RCC 7860 (cell line): ENCODE results near the gene DSG1.
A peak's percentile ranks its signal among the peaks of the same experiment; 100 is the strongest.
"Not testable (repeated sequence)": the region's sequence is repeated elsewhere in the genome, so short reads cannot be mapped to it uniquely, and the experiment has no call there.

Experiments used
- DNase-seq: peaks from one replicate; pipeline ENCODE4 v3.0.0-alpha.2; 2015; ENCODE audit warnings: low spot score
- FAIRE-seq: peaks from 2 replicates; lab custom pipeline; 2012; peaks lifted over from hg19 to GRCh38; lab: Jason Lieb, UNC

The DSG1 gene

DNA sequence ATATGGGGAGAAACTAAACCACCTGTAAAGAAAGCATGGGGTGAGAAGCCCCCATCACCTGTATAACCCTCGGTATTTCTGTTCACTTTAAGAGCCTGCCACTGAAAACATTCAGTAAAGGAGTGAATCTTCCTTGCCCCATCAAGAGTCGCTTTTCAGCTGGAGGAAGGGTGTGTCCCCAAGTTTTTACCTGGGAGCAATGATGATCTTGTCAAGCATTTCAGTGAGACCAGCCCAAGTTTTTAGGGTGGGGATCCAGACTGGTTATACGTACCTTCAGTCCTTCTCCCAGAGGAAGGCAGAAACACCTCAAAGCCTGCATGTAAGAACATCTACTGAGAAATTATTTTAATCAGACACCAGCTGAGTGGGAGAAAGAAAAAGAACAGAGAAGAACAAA lies at the start of gene DSG1:
Gene DSG1 (plus strand): TSS at position 301 of the 400 bp plus-strand sequence. CDS start 141 bp downstream, outside the sequence.
- DNase-seq, result no peak
- no peak for FAIRE-seq

DNA sequence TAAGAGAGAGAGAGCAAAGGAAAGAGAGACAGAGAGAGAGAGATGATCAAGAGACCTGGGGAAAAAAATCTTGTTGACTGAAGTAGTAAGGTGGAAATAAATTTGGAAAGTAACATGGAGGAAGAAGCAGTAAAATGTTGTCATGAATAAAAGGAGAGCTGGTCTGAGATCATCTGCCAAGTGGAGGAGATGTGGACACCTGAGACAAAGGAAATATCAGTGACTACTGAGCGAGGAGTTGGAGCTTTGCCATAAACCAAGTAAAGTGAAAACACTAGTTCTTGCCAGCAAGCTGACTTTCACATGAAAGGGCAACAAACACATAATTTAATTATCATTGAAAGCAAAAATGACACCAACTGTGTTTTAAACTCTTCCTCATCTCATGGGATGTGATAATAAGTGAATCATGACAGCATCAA lies 49.0 kb upstream of the DSG1 start:
- FAIRE-seq, result no peak
- no peak for DNase-seq

DNA sequence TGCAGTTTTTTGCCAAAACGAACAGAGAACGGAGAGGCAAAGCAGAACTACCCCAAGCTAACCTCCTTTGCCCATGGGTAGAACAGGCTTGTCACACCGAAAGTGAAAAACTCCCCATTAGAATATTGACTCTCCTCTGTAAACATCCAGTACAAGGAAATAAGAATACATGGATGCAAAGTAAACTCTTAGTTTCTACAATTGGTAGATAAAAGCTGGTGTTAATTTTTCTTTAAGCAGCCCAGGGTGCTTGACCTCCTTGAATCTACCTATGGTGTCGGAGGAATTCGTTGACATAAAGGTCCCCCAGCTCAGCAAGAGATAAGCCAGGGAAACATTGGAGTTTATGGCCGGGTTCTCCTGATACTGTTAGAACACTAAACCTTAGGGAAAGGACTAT lies 48.4 kb upstream of the DSG1 start:
- DNase-seq (no peak), FAIRE-seq (no peak)

DNA sequence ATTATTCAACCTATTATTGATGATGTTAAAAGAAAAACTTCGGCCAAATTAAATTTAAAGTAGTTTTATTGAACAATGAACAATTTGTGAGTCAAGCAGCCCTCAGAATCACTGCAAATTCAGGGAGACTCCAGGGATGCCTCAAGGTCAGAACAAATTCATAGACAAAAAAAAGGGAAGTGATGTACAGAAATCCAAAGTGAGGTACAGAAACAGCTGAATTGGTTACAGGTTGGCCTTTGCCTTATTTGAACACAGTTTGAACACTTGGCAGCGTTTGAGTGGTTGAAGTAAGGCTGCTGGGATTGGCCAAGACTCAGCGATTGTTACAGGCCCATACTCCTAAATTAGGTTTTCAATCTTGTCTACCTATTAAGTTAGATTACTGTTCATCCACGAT lies 47.4 kb upstream of the DSG1 start:
- no peak for FAIRE-seq
- no peak for DNase-seq

DNA sequence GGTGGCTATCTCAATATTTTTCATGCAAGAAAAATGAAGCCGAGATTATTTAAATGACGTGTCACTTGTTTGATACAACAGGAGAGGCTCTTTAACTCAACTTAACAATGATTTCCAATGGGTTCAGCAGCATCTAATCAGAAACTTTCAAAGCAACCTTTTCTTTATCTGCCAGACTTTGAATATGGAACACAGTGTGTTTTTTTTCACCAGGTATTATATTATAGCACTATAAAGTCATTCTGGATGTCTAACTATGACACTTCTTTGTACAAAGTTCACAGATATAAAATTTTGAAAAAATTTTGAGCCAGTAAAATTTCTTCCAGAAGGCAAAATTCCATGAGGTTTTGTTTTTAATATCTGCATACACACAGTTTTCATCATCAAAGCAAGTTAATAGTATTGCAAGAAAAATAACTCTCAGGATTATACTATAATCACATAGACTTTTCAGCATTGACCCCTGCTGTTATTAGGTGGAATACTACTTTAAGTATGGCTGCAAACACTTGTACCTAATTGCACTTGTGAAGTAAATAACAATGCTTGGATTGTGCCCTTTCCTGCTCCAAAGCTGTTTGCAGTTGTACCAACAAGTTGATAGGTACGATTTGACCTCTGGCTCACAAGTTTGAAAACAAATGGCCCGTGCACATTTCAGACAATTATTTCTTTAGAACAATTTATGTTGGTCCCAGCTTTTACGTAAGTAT lies 44.0 kb upstream of the DSG1 start:
- no peak for DNase-seq
- FAIRE-seq, result no peak

DNA sequence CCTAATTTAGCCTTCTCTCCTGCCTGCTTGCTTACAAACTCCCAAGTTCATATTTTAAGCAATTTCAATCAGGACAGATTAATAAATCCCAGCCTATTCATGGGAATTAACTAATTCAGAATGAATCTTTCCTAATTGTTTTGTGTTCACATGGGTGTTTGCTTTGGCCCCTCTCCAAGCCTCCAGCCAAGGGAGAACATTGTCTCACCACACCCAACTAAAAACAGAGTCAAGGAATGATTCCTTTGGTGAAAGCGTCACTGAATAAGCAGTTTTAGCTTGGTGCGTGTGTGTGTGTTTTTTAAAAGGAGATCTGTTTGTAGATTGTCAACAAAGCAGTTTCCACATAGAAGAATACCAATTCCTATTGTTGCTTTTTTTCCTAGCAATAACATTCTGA lies 43.0 kb upstream of the DSG1 start:
- DNase-seq (no peak), FAIRE-seq (no peak)

DNA sequence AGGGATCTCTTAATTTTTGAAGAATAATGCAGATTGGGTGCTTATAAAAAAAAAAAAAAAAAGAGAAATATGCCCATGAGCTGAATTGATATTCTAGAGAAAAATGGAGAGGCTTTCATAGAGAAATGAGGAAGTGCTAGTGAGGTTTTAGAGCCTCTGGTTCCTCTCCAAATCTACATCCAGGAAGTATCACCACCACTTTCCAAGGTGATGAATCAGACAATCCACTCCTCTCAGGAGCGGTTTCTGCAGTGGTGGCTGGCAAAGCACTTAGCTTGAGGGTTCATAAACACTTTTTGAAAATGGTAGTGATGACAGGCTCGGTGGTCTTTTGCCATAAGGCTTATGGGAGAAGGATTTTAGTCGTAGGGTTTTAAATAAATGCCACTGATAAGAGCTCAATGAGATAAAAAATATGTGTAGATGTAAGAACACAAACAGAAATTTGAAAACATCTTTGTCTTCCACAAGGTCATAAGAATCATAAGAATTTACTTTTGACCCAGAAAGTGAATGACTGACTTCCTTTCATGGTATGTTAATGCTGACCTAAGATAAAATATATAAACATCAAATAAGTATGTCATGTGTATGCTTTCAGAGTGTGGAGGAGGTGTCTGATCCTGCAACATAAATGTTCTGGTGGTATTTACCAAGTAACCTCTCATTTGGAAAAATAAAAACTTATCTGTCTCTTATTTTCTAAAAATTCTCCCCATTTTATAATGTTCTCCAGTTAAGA lies 42.1 kb upstream of the DSG1 start:
- FAIRE-seq (no peak), DNase-seq (no peak)

DNA sequence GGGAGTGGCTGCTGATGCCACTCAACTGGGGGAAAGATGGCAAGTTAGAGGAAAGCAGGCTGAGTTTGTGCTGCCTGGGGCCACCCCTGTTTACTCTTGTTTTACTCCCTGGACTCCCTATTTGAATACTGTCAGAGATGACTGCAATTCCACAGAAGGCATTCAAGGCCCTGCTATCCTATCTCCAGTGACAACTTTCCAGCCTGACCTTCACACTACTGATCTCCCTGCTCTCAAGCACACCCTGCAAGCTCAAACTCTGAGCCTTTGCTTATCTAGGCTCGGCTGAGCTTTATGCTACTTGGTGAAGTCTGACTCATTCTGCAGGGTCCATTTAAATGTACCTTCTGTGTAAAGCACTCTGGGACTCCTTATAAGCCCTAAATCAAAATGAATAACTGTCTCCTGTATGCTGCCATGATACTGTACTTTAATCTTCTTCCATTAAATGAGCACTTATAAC lies 39.3 kb upstream of the DSG1 start:
- DNase-seq (no peak), FAIRE-seq (no peak)

DNA sequence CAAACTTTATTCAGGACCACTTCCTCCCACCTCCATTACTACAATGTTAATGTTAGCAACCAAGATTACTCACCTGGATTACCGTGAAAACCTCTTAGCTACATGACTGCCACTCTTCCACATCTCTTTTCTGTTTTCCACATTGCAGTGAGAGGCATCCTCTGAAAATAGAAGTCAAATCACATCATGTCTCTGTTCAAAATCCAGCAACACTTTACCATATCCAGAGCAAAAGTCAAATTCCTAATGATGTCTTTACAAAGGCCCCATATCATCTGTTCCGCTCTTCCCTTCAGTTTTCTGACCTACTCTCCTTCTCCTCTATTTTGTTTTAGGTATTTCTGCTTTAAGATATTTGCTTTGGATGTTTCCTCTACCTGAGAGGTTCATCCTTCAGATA lies 37.5 kb upstream of the DSG1 start:
- no peak for DNase-seq
- FAIRE-seq, result no peak

DNA sequence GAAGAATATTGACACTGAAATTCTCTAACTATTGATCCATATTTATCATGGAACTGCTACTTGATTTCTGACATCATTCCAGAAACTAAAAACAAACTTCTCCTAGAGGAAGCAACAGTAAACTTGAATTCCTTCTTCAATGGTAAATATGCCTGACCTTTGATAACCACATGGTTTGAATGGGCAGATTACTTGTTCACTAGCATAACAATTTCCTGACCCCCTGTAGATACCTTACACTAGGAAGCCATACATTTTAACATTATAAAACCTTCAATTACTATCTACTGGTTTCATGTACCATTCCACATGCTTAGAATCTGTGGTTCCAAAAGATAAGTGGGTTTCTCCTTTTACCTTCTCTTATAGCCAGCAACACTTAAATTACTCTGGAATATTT lies 36.5 kb upstream of the DSG1 start:
- DNase-seq (no peak), FAIRE-seq (no peak)

DNA sequence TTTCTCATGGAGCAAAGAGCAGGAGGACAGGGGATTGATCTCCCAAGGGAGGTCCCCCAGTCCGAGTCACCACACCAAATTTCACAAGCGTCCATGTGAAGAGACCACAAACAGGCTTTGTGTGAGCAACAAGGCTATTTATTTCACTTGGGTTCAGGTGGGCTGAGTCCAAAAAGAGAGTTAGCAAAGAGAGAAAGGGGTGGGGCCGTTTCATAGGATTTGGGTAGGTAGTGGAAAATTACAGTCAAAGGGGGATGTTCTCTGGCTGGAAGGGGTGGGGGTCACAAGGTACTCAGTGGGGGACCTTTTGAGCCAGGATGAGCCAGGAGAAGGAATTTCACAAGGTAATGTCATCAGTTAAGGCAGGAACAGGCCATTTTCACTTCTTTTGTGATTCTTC lies 28.5 kb upstream of the DSG1 start:
- not testable (repeated sequence) for DNase-seq, FAIRE-seq

DNA sequence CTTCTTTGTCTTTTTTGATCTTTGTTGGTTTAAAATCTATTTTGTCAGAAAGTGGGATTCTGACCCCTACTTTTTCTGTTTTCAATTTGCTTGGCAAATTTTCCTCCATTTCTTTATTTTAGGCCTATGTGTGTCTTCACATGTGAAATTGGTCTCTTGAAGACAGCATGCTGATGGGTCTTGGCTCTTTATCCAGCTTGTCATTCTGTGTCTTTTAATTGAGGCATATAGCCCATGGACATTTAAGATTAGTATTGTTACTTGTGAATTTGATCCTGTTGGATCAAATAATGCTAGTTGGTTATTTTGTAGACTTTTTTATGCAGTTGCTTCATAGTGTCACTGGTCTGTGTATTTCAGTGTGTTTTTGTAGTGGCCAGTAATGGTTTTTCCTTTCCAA lies 26.3 kb upstream of the DSG1 start:
- no peak for DNase-seq
- no peak for FAIRE-seq

DNA sequence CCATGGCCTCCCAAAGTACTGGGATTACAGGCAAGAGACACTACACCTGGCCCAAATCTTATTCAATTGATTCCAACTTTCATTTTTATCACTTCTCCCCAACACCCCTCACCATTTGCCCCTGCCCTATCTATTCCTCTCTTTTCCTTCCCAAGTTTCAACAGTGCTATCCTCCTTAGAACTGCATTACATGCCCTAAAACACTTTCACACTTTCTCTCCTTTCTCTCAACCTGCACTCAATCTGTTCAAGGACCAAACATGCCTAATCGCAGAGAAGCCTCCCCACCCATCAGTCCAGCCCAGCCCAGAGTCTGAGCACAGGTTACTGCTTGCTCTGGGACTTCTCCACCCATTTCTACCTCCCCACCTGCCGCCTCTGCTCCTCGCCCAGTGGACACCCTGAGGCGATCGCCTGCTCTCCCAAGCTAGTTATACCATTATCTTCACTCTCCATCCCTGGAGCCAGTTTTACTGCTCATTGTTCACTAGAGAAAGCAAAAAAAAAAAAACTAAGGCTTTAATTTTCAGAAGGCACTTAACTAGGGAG lies 23.7 kb upstream of the DSG1 start:
- FAIRE-seq, result no peak

DNA sequence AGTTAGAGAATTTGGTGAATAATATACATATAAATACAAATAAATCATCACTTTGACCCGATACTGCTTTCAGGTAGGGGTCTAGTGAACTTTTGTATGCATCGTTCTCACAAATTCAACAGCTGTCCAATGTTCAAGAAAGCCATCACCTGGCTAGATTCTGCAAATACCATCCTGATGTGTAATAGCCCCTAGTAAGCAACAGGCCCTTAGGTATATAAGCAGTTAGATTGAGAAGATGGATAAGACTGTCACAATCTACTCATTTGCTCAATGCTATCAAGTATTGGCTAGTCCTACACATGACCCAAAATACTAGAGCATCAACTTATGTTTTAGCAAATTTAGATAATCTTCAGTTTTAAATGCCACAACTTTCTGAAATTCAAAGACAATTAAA lies 20.7 kb upstream of the DSG1 start:
- DNase-seq (no peak), FAIRE-seq (no peak)

More for the DNA sequence above, 23.7 kb upstream of the DSG1 start:
- no peak for DNase-seq

DNA sequence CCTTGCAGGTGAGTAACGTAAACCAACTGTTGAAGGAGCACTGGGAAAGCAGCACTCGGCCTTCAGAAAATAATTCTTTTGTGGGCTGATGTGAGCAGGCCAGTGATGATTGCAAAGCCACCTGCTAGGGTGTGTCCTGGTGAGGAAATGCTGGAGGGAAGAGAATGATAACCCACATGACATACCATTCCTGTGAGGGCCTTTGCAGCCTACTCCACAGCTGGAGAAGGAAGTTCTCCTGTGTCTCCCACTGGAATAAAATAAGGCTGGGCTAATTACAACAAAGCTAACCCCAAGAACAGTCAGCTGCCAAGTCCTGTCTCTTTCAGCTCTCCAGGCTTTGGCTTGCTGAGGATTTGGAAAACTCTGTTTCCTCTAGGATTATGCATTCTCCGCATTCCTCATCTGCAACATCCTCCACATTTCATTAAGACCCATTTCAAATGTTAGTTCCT lies 16.7 kb upstream of the DSG1 start:
- FAIRE-seq (no peak), DNase-seq (no peak)

DNA sequence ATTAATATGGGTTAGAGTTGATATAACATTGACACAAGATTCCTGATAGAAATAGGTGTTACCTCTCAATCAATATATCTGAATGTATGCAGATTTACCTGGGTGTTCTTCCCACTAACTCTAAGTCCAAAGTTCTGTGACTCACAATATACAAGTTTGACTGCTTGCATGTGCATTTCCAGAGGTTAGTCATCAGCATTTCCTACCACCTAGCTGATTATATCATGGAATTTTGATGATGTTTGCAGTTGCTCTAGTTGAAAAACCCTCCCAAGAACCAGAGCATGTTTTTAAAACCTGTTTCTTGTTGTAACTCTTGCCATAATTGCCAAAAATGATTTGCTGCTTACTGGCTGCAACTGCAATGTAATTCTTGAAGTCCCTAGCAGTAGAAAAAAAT lies 15.0 kb upstream of the DSG1 start:
- FAIRE-seq (no peak), DNase-seq (peak; percentile 16)

DNA sequence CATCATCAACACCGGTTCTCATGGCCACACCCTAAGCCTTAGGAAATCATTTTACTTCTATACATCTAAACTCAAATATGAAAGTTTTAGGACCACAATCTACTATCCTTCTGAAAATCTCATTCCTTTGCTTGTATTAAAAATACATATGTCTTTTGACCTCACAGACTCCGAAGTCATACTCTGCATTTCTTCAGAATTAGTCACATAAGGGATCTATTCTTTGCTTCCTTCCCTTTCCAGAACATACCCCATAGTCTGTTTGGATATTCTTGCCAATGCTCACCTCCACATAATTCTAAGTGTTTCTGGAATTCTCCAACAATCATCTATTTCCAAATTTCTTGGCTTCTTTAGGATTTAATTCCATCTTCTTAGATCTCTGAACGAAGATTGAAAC lies 14.2 kb upstream of the DSG1 start:
- FAIRE-seq, result no peak
- no peak for DNase-seq

DNA sequence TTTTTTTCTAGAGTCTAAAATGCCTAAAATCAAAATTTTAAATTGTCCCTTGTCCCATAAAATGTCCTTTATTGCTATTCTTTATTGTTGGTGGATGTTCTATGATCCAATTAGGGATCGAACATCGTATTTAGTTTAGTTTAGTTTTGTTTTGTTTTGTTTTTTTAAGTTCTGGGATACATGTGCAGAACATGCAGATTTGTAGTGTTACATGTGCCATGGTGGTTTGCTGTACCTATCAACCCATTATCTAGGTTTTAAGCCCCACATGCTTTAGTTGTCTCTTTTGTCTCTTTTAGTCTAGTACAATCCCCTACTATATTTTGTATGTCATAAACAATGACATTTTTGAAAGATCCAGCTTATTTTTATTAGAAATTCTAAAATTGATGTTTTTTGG lies 8.8 kb upstream of the DSG1 start:
- FAIRE-seq, result no peak
- no peak for DNase-seq

DNA sequence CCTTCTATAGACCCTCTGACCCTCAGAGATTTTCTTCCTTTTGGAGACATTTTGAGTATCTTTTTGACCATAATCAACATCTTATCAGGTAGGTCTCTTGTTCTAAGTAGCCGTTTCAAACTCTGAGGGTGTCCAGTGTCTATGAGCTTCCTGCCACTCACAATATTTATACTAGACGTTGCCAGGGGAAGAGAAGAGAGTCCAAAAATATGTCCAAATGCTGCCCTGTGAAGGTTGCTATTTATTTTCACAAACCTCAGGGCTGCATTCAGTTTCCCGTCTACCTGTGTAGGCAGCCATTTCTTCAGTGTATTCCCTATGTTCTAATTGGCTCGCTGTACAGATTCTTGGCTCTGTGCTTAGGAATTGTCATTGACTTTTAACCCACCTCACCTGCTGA lies 986 bp upstream of the DSG1 start:
- FAIRE-seq (no peak), DNase-seq (no peak)

DNA sequence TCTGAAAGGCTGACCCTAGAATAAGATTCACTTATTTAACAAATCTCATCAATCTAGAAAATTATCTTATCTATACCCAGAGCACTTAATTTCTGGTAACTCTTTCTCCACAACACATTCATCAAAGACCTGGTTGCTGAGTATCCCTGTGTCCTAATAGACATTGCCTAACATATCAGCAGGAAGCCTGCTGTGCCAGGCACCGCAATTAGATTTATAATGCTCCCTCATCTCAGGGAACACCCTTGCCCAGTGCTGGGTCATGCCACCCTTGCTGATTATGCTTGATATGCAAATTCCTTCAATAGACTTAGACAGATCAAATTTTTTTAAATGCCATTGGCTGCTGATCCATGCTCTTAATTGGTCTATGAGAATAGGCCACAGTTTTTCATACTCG lies 3.8 kb downstream of the DSG1 start:
- FAIRE-seq (no peak), DNase-seq (no peak)

DNA sequence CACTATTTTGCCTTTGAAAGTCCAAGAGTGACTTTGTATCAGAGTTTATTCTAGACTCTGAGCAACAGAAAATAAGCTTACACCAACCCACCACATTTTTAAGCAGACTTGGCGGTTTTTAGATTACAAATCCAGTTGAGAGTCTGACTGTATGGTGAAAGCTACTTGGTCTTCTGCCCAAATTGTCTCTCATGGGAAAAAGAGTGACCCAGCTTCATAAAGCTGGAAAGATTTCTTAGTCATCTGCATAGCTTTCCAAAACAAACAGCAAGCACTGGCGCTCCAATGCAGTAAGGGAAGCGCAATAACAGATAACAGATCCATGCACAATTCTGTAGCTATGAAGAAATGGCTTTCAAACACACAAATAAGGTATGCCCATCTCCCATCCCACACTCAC lies 7.1 kb downstream of the DSG1 start:
- FAIRE-seq (no peak), DNase-seq (no peak)

DNA sequence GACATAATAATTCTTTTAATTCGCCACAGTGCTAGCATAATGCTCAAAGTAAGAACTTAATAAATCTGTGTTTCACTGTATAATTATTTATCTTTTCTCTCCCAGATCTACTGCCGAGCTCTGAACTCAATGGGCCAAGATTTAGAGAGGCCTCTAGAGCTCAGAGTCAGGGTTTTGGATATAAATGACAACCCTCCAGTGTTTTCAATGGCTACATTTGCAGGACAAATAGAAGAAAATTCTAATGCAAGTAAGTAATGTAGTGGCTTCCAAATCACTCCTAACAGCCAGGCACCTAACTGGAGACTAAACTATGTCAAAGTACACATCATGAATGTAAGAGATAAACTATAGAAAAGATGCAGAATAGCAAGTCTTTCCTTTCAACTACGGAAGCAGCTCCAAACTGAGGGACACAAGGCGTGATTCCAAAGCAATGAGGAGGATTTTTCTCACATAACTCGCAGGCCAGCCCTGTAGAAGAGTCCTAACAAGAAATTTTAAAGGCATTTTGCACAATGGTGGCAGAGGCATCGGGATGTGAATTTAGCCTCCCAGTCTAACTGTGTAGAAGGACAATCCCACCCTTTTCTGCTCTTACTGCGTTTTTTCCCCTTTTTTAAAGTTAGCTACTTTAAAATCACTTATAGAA lies 12.0 kb downstream of the DSG1 start:
- no peak for DNase-seq
- no peak for FAIRE-seq
